ENCODE data around the gene COL9A1.

The COL9A1 gene

DNA sequence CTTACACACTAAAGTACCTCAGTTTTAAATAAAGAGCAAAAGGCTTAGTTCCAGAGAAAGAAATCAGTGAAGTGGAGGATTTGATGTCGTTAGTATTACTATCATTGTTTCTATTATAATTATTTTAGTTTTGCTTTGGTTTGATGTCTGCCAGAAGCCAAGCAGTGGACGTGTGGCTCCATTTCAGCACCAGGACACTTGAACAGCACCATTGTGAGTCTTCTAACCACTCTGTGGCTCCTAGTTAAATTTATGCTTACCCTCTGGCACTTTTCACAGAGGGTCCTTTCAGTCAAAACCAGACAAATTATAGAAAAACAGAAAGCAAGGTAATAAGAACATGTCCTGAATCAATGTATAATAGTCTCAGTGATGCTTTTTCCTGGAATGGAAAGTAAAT, 3.4 kb downstream of the COL9A1 start:
- peak; percentile 41 for DNase-seq (ENCODE audit: low read depth)
- no peak overlapping the region for H3K4me3 ChIP-seq (ENCODE audit: low read depth, low read length)
- TF ChIP-seq MAX (IDR thresholded peaks at IDR 0.05; ENCODE audit: low read depth, low read length) (no peak), POLR2A (IDR thresholded peaks at IDR 0.05; ENCODE audit: extremely low read depth, insufficient read length) (no peak), MYC (IDR thresholded peaks at IDR 0.05; ENCODE audit: low read depth, low read length) (no peak)
- TF ChIP-seq, protein P1, sequence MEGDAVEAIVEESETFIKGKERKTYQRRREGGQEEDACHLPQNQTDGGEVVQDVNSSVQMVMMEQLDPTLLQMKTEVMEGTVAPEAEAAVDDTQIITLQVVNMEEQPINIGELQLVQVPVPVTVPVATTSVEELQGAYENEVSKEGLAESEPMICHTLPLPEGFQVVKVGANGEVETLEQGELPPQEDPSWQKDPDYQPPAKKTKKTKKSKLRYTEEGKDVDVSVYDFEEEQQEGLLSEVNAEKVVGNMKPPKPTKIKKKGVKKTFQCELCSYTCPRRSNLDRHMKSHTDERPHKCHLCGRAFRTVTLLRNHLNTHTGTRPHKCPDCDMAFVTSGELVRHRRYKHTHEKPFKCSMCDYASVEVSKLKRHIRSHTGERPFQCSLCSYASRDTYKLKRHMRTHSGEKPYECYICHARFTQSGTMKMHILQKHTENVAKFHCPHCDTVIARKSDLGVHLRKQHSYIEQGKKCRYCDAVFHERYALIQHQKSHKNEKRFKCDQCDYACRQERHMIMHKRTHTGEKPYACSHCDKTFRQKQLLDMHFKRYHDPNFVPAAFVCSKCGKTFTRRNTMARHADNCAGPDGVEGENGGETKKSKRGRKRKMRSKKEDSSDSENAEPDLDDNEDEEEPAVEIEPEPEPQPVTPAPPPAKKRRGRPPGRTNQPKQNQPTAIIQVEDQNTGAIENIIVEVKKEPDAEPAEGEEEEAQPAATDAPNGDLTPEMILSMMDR (IDR thresholded peaks at IDR 0.05; ENCODE audit: low read depth, low read length) = no peak

- H3K4me3 ChIP-seq (ENCODE audit: low read depth, low read length) = no peak overlapping the region
- no peak for DNase-seq (ENCODE audit: low read depth)
- TF ChIP-seq, protein P1 (IDR thresholded peaks at IDR 0.05; ENCODE audit: low read depth, low read length) = no peak
- no peak for TF ChIP-seq MYC (IDR thresholded peaks at IDR 0.05; ENCODE audit: low read depth, low read length)
- no peak for TF ChIP-seq MAX (IDR thresholded peaks at IDR 0.05; ENCODE audit: low read depth, low read length)
These were observed 4.8 kb downstream of the COL9A1 start for GRCh38 chr6:70298068-70298467.

DNA sequence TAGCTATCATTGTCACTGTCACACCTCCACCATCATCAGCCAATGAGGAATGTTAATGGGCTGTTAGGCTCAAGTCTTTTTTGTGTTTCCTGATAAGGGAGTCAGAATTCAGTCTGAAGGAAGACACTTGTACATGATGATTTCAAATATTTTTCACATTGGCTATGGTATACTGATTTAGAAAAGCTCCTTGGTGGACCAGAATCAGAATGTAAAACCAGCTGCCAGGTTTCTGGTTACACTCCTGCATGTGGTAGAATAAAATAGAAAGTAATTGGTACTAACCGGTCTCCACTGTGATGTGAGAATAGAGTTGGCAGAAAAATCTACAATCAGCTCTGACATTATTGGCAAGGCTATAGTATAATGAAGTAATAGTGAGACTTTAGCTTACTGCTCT, 10.7 kb downstream of the COL9A1 start:
- no peak for TF ChIP-seq MYC (IDR thresholded peaks at IDR 0.05; ENCODE audit: low read depth, low read length)
- TF ChIP-seq, protein P1 (IDR thresholded peaks at IDR 0.05; ENCODE audit: low read depth, low read length) = no peak
- no peak for TF ChIP-seq POLR2A (IDR thresholded peaks at IDR 0.05; ENCODE audit: extremely low read depth, insufficient read length)
- TF ChIP-seq MAX (IDR thresholded peaks at IDR 0.05; ENCODE audit: low read depth, low read length) = no peak
- no peak for DNase-seq (ENCODE audit: low read depth)
- H3K4me3 ChIP-seq (ENCODE audit: low read depth, low read length) = no peak overlapping the region

DNA sequence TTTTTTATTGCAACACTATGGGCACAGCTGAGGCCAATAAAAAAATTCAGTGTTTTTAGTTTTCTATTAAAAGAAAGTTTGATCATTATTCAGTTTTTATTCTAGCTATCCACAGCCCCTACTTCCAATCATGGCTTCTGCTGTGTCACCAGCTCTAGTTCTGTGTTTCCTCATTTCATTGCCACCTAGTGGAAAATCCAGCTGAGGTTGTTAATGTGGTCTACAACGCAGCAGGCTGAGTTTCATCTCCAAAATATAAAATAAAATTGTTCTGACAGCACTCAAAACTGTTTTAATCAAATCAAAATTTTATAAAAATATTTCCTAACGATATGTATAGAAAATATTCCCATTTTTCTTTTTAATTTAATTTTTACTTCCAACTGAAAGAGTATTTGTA, 13.6 kb downstream of the COL9A1 start:
- peak; percentile 6 for DNase-seq (ENCODE audit: low read depth)
- H3K4me3 ChIP-seq (ENCODE audit: low read depth, low read length) = no peak overlapping the region
- TF ChIP-seq POLR2A (IDR thresholded peaks at IDR 0.05; ENCODE audit: extremely low read depth, insufficient read length) = no peak
- no peak for TF ChIP-seq MAX (IDR thresholded peaks at IDR 0.05; ENCODE audit: low read depth, low read length)
- TF ChIP-seq, protein P1 (IDR thresholded peaks at IDR 0.05; ENCODE audit: low read depth, low read length) = no peak
- no peak for TF ChIP-seq MYC (IDR thresholded peaks at IDR 0.05; ENCODE audit: low read depth, low read length)

DNA sequence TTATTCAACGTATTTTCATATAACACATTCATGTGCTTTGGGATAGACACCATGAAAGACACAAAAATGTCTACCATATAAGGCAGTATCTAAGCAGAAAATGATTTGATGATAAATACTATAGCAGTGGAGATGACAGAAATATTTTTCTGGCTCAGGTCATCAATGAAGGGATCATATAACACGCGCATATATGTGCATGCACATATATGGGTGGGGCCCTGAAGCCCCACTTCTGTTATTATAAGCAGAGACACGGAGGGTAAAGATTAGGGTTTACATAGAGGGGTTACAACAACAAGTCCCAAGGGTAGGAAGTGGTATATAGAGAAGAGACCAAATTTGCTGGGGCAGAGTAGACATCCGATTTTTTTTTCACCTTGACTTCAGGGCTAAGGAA, 16.0 kb downstream of the COL9A1 start:
- no peak overlapping the region for H3K4me3 ChIP-seq (ENCODE audit: low read depth, low read length)

More for the DNA sequence above, 16.0 kb downstream of the COL9A1 start:
- TF ChIP-seq MYC (IDR thresholded peaks at IDR 0.05; ENCODE audit: low read depth, low read length) (no peak), POLR2A (IDR thresholded peaks at IDR 0.05; ENCODE audit: extremely low read depth, insufficient read length) (no peak), MAX (IDR thresholded peaks at IDR 0.05; ENCODE audit: low read depth, low read length) (no peak)
- TF ChIP-seq, protein P1 (IDR thresholded peaks at IDR 0.05; ENCODE audit: low read depth, low read length) = no peak
- DNase-seq (ENCODE audit: low read depth) = no peak

Measured in NB4 (cell line).